Lung microvascular endothelial cell (primary cell): Measurements from ENCODE around the gene EFNA1. TPM values are rescaled to one million over a fixed set of nuclear protein-coding genes. Genes with fewer than 3 reads are reported as not detected.

ENCODE experiments used
- DNase-seq, 2 donors: peaks; one replicate each; pipeline versions ENCODE4 v3.0.0 to v3.0.0-alpha.2; 2010; ENCODE audit warnings: low read depth in 2 of 2
- total RNA-seq: library from RNA; depleted of rRNA; stranded (reverse); fragments of >200 nt; gene quantifications from 2 replicates; pipeline ENCODE4 v1.2.1, GENCODE V29; 2014

Gene EFNA1
- total RNA-seq, 1 donor from 2014 or later, result 127 TPM

- peak; percentile 50 to 89 for DNase-seq
Measured at GRCh38 chr1:155124503-155125463, 2.9 kb upstream of the EFNA1 start.

GRCh38 chr1:155125511-155125945 lies 2.1 kb upstream of the EFNA1 start:
- DNase-seq, result no peak

GRCh38 chr1:155125946-155126555 lies 1.6 kb upstream of the EFNA1 start:
- peak; percentile 29 to 91 for DNase-seq

- peak; percentile 63 to 86 for DNase-seq
Measured at GRCh38 chr1:155126556-155127104, 1.0 kb upstream of the EFNA1 start.

GRCh38 chr1:155127967-155128754 lies 485 bp downstream of the EFNA1 start:
- DNase-seq, result peak in 1 of 2 donors; percentile 35

GRCh38 chr1:155128755-155129473 lies 1.2 kb downstream of the EFNA1 start:
- DNase-seq, result peak; percentile 93 to 95

GRCh38 chr1:155130272-155131006 lies 2.8 kb downstream of the EFNA1 start:
- peak; percentile 14 to 31 for DNase-seq

- DNase-seq, result peak in 1 of 2 donors; percentile 17
Measured at GRCh38 chr1:155131285-155131684, 3.6 kb downstream of the EFNA1 start.

GRCh38 chr1:155131856-155132255 lies 4.2 kb downstream of the EFNA1 start:
- DNase-seq, result peak; percentile 12

- DNase-seq, result peak in 1 of 2 donors; percentile 18
Measured at GRCh38 chr1:155133799-155134281, 6.2 kb downstream of the EFNA1 start.

GRCh38 chr1:155134322-155134721 lies 6.6 kb downstream of the EFNA1 start:
- peak in 1 of 2 donors; percentile 25 for DNase-seq

- DNase-seq, result peak; percentile 97 to 98
Measured at GRCh38 chr1:155134880-155135414, 7.3 kb downstream of the EFNA1 start.

GRCh38 chr1:155135415-155136028 lies 7.8 kb downstream of the EFNA1 start, which contains the start of gene SLC50A1:
TSS of gene SLC50A1 (plus strand) at chr1:155135852. CDS start at chr1:155135912, 60 bp downstream.
- peak; percentile 96 to 97 for DNase-seq

GRCh38 chr1:155136748-155137147 lies 9.1 kb downstream of the EFNA1 start:
- no peak for DNase-seq

GRCh38 chr1:155137154-155137949 lies 9.7 kb downstream of the EFNA1 start:
- DNase-seq, result no peak

GRCh38 chr1:155139895-155140629 lies 12.4 kb downstream of the EFNA1 start, which contains the start of gene DPM3:
TSS of gene DPM3 (minus strand) at chr1:155140531. CDS start at chr1:155140240, 291 bp downstream.
- peak; percentile 82 to 88 for DNase-seq

- DNase-seq, result no peak
Measured at GRCh38 chr1:155140630-155140953, 12.9 kb downstream of the EFNA1 start.
